HG02943 (cell line): ENCODE data around the gene SGSM1.
"Not testable (repeated sequence)": the region's sequence is repeated elsewhere in the genome, so short reads cannot be mapped to it uniquely, and the experiment has no call there.

Source experiments
- ATAC-seq: cut with Tn5 transposase; IDR thresholded peaks from one replicate; pipeline ENCODE4 v1.9.1; 2021; ENCODE audit warnings: mild to moderate bottlenecking, low read depth, moderate library complexity; ENCODE audit not compliant: unreplicated experiment

SGSM1 gene

GRCh38 chr22:24887260-24887659, 81.2 kb downstream of the SGSM1 start:
- ATAC-seq: no peak

- no peak for ATAC-seq
Measured at GRCh38 chr22:24893341-24894070, 87.5 kb downstream of the SGSM1 start.

GRCh38 chr22:24894220-24894975, 88.4 kb downstream of the SGSM1 start:
- no peak for ATAC-seq

GRCh38 chr22:24894998-24895397, 89.0 kb downstream of the SGSM1 start:
- no peak for ATAC-seq

- ATAC-seq: no peak
Measured at GRCh38 chr22:24901448-24901847, 95.4 kb downstream of the SGSM1 start.

GRCh38 chr22:24905909-24906308, 99.9 kb downstream of the SGSM1 start:
- no peak for ATAC-seq

- not testable (repeated sequence) for ATAC-seq
Measured at GRCh38 chr22:24907101-24907500, 101.1 kb downstream of the SGSM1 start.

GRCh38 chr22:24920029-24920428, 114.0 kb downstream of the SGSM1 start:
- no peak for ATAC-seq

- no peak for ATAC-seq
Measured at GRCh38 chr22:24925586-24926427, 119.8 kb downstream of the SGSM1 start.

GRCh38 chr22:24926428-24926725, 120.4 kb downstream of the SGSM1 start:
- no peak for ATAC-seq

GRCh38 chr22:24926849-24927579, 121.0 kb downstream of the SGSM1 start:
- no peak for ATAC-seq

- ATAC-seq: no peak
Measured at GRCh38 chr22:24928322-24928721, 122.3 kb downstream of the SGSM1 start.

- no peak for ATAC-seq
Measured at GRCh38 chr22:24930678-24931077, 124.7 kb downstream of the SGSM1 start.

- no peak for ATAC-seq
Measured at GRCh38 chr22:24935771-24936483, 129.9 kb downstream of the SGSM1 start.

- no peak for ATAC-seq
Measured at GRCh38 chr22:24937114-24937513, 131.1 kb downstream of the SGSM1 start.

- no peak for ATAC-seq
Measured at GRCh38 chr22:24938741-24939341, 132.8 kb downstream of the SGSM1 start.

- ATAC-seq: no peak
Measured at GRCh38 chr22:24942301-24942700, 136.3 kb downstream of the SGSM1 start.

GRCh38 chr22:24944217-24944937, 138.4 kb downstream of the SGSM1 start:
- no peak for ATAC-seq

GRCh38 chr22:24945430-24945829, 139.4 kb downstream of the SGSM1 start:
- ATAC-seq: no peak
